HepG2 (cell line): ENCODE data around the gene ZFYVE27. TPM values are rescaled to one million over a fixed set of nuclear protein-coding genes. Genes with fewer than 3 reads are reported as not detected.

Experiments used
- ATM ChIP-seq: fragments of 450-650 bp; IDR thresholded peaks from 2 replicates; pipeline ENCODE4 v1.7.1; 2017; ENCODE audit warnings: mild to moderate bottlenecking, borderline replicate concordance
- CENPT ChIP-seq: sonication (generic); formaldehyde crosslinking; IDR thresholded peaks from 2 replicates; pipeline ENCODE4 v1.8.0; 2022; ENCODE audit warnings: low read depth, mild to moderate bottlenecking, moderate library complexity, missing genetic modification reagents
- HOXA3 ChIP-seq: sonication (generic); formaldehyde crosslinking; IDR thresholded peaks from 2 replicates; pipeline ENCODE4 v1.5.0; 2020; ENCODE audit warnings: missing genetic modification reagents
- KIAA2018 ChIP-seq: sonication (generic); formaldehyde crosslinking; IDR thresholded peaks from 2 replicates; pipeline ENCODE4 v1.5.0; 2020; ENCODE audit warnings: mild to moderate bottlenecking, missing genetic modification reagents, borderline replicate concordance
- MEIS2 ChIP-seq: sonication (generic); formaldehyde crosslinking; IDR thresholded peaks from 2 replicates; pipeline ENCODE4 v1.9.0; 2021; ENCODE audit warnings: mild to moderate bottlenecking, missing genetic modification reagents
- NR2F6 ChIP-seq, 2 experiments: IDR thresholded peaks; 2 replicates each; pipeline ENCODE4 v1.6.1; 2016; ENCODE audit warnings: antibody characterized with exemption in 1 of 2, mild to moderate bottlenecking in 1 of 2
- PHF8 ChIP-seq: sonication (generic); formaldehyde crosslinking; IDR thresholded peaks from 2 replicates; pipeline ENCODE4 v1.5.0; 2020; ENCODE audit warnings: missing genetic modification reagents
- POLR2AphosphoS2 ChIP-seq: IDR thresholded peaks from 2 replicates; pipeline ENCODE4 v1.6.1; 2011; ENCODE audit warnings: low read depth, low read length, improper control_type of control experiment
- RAD51 ChIP-seq: fragments of 450-650 bp; IDR thresholded peaks from 2 replicates; pipeline ENCODE4 v1.6.1; 2016; ENCODE audit warnings: borderline replicate concordance
- SMYD3 ChIP-seq: sonication (generic); formaldehyde crosslinking; IDR thresholded peaks from 2 replicates; pipeline ENCODE4 v1.8.1; 2023; ENCODE audit warnings: mild to moderate bottlenecking, missing genetic modification reagents
- U2AF2 ChIP-seq: fragments of 200-400 bp; formaldehyde crosslinking; IDR thresholded peaks from 2 replicates; pipeline ENCODE4 v1.6.1; 2017; ENCODE audit warnings: low read depth, mild to moderate bottlenecking, low read length
- ZFP82 ChIP-seq: sonication (generic); formaldehyde crosslinking; IDR thresholded peaks from 2 replicates; pipeline ENCODE4 v1.5.1; 2020; ENCODE audit warnings: mild to moderate bottlenecking, missing genetic modification reagents, borderline replicate concordance
- ZKSCAN1 ChIP-seq: fragments of 150-350 bp; IDR thresholded peaks from 2 replicates; pipeline ENCODE4 v1.6.1; 2014; ENCODE audit warnings: low read length
- ZNF367 ChIP-seq: sonication (generic); formaldehyde crosslinking; IDR thresholded peaks from 2 replicates; pipeline ENCODE4 v1.4.0; 2020; ENCODE audit warnings: missing genetic modification reagents, borderline replicate concordance
- ZNF660 ChIP-seq: sonication (generic); formaldehyde crosslinking; IDR thresholded peaks from 2 replicates; pipeline ENCODE4 v1.5.1; 2020; ENCODE audit warnings: mild to moderate bottlenecking, low read depth, missing genetic modification reagents, borderline replicate concordance
- ZNF781 ChIP-seq: sonication (generic); formaldehyde crosslinking; IDR thresholded peaks from 2 replicates; pipeline ENCODE4 v1.5.1; 2020; ENCODE audit warnings: borderline replicate concordance, mild to moderate bottlenecking, missing genetic modification reagents; ENCODE audit errors: not compliant biosample characterization
- ZNF784 ChIP-seq: sonication (generic); formaldehyde crosslinking; IDR thresholded peaks from 2 replicates; pipeline ENCODE4 v1.5.1; 2020; ENCODE audit warnings: missing genetic modification reagents, mild to moderate bottlenecking, borderline replicate concordance
- polyA plus RNA-seq, 8 experiments: library from polyadenylated mRNA; depleted of rRNA in 3 of 8; stranded (reverse) in 7 of 8; unstranded in 1 of 8; fragments of >200 nt; fragmentation: Illumina TruSeq in 4 of 8; extraction: Trizol in 4 of 8; gene quantifications; 2 replicates each; pipeline versions ENCODE4 v1.2.1 to v1.2.3, GENCODE V29; 2011 to 2016; ENCODE audit warnings: low read depth in 4 of 8, missing spikeins in 1 of 8, mixed read lengths in 1 of 8; ENCODE audit not compliant: insufficient read depth in 1 of 8
- total RNA-seq, 5 experiments: library from RNA; depleted of rRNA; stranded (reverse); fragments of >200 nt; fragmentation: Illumina TruSeq; extraction: Trizol; gene quantifications; 2 replicates each; pipeline ENCODE4 v1.2.3, GENCODE V29; 2016; ENCODE audit warnings: low read depth in 1 of 5
- TF ChIP-seq, protein P1 (sequence below): sonication (generic); formaldehyde crosslinking; IDR thresholded peaks from 2 replicates; pipeline ENCODE4 v1.5.1; 2020; ENCODE audit warnings: missing genetic modification reagents, mild to moderate bottlenecking, borderline replicate concordance

Gene ZFYVE27
- total and polyA plus RNA-seq, 2 of the 13 experiments (the other 11 are each of a cell fraction or from before 2014, with no cell fraction given) = 19.7 to 20.5 TPM

DNA sequence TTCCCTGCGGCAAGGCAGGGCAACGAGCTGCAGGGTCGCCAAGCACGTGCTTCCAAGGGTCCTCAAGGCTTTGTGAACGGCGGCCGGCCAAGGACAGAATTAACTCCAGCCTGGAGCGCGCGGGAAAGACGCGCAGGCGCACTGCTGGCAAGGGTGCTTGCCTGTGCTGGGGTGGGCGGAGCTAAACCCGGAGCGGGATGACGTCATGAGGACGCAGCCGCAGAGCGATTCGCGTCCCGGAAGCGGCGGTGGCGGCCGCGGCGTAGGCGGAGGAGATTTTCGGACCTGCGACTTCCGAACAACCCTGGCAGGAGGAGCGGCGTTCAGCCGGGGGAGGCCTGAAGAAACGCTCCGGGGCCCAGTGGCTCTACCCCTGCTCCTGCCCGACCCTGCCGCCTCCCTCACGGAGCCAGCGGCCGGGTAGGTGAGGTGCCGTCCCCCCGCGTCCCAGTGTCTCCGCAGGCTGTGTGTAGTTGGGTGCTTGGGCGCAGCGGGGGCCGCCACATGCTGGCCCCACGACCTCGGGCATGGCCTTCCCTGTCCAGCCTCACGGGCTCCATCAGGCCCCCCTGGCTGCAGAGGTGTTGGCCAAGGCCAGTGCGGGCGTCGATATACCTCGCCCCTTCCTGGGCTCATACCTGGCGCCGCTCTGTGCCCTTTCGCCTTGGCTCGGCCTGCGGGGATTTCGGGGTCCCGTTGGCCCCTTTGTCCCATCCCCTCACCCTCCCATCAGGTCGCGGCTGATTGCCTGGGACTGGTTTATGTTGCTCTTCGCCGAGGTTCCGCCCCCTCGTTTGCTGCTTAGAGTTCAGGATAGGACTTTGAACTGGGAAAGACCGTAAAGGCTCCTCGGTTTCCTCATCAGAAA lies at the start of gene ZFYVE27 (continued):
- TF ChIP-seq ZNF784 (CRISPR knock-in tag) (peak; percentile 90; the same call in 1 of the 2 replicates), ATM (no peak), PHF8 (peak; percentile 96), ZNF781 (peak; percentile 99), HOXA3 (CRISPR knock-in tag) (peak; percentile 91), CENPT (CRISPR knock-in tag) (peak; percentile 96; the same call in 1 of the 2 replicates), NR2F6 (IDR thresholded peaks at IDR 0.05) (no peak), NR2F6 (CRISPR knock-in tag; IDR thresholded peaks at IDR 0.05) (0 out of 2 replicates have a peak, but pooled peaks have one; percentile 14), RAD51 (no peak), SMYD3 (peak; percentile 98), ZNF660 (no peak), ZFP82 (peak; percentile 81; the same call in 1 of the 2 replicates), POLR2AphosphoS2 (no peak), ZKSCAN1 (no peak), KIAA2018 (CRISPR knock-in tag) (peak; percentile 84; the same call in 1 of the 2 replicates), U2AF2 (no peak), MEIS2 (peak; percentile 81), ZNF367 (peak; percentile 90; the same call in 1 of the 2 replicates)
- TF ChIP-seq, protein P1, sequence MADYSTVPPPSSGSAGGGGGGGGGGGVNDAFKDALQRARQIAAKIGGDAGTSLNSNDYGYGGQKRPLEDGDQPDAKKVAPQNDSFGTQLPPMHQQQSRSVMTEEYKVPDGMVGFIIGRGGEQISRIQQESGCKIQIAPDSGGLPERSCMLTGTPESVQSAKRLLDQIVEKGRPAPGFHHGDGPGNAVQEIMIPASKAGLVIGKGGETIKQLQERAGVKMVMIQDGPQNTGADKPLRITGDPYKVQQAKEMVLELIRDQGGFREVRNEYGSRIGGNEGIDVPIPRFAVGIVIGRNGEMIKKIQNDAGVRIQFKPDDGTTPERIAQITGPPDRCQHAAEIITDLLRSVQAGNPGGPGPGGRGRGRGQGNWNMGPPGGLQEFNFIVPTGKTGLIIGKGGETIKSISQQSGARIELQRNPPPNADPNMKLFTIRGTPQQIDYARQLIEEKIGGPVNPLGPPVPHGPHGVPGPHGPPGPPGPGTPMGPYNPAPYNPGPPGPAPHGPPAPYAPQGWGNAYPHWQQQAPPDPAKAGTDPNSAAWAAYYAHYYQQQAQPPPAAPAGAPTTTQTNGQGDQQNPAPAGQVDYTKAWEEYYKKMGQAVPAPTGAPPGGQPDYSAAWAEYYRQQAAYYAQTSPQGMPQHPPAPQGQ = 0 out of 2 replicates have a peak, but pooled peaks have one; percentile 71
